ENCODE results near the gene MDM1. TPM values are rescaled to one million over a fixed set of nuclear protein-coding genes. Genes with fewer than 3 reads are reported as not detected.

Gene MDM1
- total and polyA plus RNA-seq, 2 of the 13 experiments (the other 11 are each of a cell fraction or from before 2014, with no cell fraction given) = 4.6 to 15.2 TPM

DNA sequence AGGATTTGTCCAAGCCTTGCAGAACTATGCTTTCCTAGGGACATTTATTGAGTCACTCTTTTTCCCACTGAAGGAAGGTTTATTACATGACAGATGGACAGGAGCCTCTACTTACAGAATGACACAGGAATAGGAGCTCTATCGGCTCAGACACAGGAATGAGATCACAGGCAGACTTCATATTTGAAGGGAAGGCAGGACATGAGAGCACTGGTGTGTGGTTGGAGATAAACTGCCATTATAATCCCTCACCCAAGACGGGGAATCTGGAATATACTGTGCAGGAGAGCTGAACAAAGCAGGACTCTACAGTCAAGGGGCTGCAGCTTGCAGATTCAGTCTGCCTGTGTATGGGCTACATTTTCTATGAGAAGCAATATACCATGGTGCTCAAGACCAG lies 51.9 kb downstream of the MDM1 start:
- H4K20me1 ChIP-seq (ENCODE audit: insufficient read depth, low read length) = no peaks in the 10 kb centered on the region
- H3K4me2 ChIP-seq (ENCODE audit: low read depth, low read length) = no peak overlapping the region
- no peaks in the 10 kb centered on the region for H3K79me2 ChIP-seq (ENCODE audit: insufficient read depth, low read length)
- FAIRE-seq (no peak), ATAC-seq (no peak), DNase-seq (ENCODE audit: low spot score) (no peak)
- 33% methylated on average over 2 of the region's 2 CpGs for WGBS (ENCODE audit: low lambda C conversion rate)
- H3K4me1 ChIP-seq (ENCODE audit: insufficient read depth, low read length) = no peaks in the 10 kb centered on the region
- ChIA-PET CTCF (ENCODE audit: low intra/inter-chr PET ratio, low total read pairs) (no interaction called here), POLR2A (no interaction called here)
- H3K9me3 ChIP-seq (ENCODE audit: low read length) = no peaks in the 10 kb centered on the region
- BruUV-seq (replicated peaks) = no TSS peak
- no peak overlapping the region for H3K4me3 ChIP-seq (replicated peaks in 1 of 3; ENCODE audit: insufficient read depth in 1 of 3, low read depth in 2 of 3, low read length in 3 of 3)
- H3K27me3 ChIP-seq (ENCODE audit: control insufficient read depth in 1 of 2, insufficient read depth in 2 of 2, low read length in 2 of 2) = 0 out of 5 replicates have a peak, but pooled peaks cover 0 to 2% of the 10 kb centered on the region in 2 experiments
- no peaks in the 10 kb centered on the region for H3K36me3 ChIP-seq (replicated peaks in 1 of 2; ENCODE audit: control insufficient read depth in 1 of 2, insufficient read depth in 2 of 2, low read length in 2 of 2)
- in situ Hi-C loops (cut with HindIII; ENCODE audit: extremely low pct_ligation_motif_present, low pct_unique_long_range_greater_than_20kb) (no loop called here), intact Hi-C loops (cut with micrococcal nuclease; ENCODE audit: unreplicated experiment) (no loop called here)
- no peak overlapping the region for H2AFZ ChIP-seq (ENCODE audit: low read length)
- H3K9ac ChIP-seq (ENCODE audit: insufficient read depth, low read depth, low read length) = no peak overlapping the region
- H3K27ac ChIP-seq (ENCODE audit: extremely low read length, insufficient read depth, low read length) = no peak overlapping the region
- TF ChIP-seq, protein P1, sequence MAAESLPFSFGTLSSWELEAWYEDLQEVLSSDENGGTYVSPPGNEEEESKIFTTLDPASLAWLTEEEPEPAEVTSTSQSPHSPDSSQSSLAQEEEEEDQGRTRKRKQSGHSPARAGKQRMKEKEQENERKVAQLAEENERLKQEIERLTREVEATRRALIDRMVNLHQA (CRISPR knock-in tag; IDR thresholded peaks at IDR 0.05) = no peak
- TF ChIP-seq ZNF772 (CRISPR knock-in tag; IDR thresholded peaks at IDR 0.05) (no peak), RFX1 (IDR thresholded peaks at IDR 0.05) (no peak), HNF4G (IDR thresholded peaks at IDR 0.05; ENCODE audit: borderline replicate concordance, low read depth, low read length) (no peak), HNF4G (CRISPR knock-in tag; IDR thresholded peaks at IDR 0.05; ENCODE audit: borderline replicate concordance, low read depth) (no peak), CENPX (CRISPR knock-in tag; IDR thresholded peaks at IDR 0.05) (no peak), MED8 (CRISPR knock-in tag; IDR thresholded peaks at IDR 0.05; ENCODE audit: insufficient replicate concordance) (no peak), TEAD3 (CRISPR knock-in tag; optimal IDR thresholded peaks at IDR 0.05; ENCODE audit: borderline replicate concordance) (no peak), ZNF781 (CRISPR knock-in tag; IDR thresholded peaks at IDR 0.05; ENCODE audit: borderline replicate concordance, not compliant biosample characterization) (no peak), ATF1 (CRISPR knock-in tag; IDR thresholded peaks at IDR 0.05) (no peak), ZNF160 (CRISPR knock-in tag; IDR thresholded peaks at IDR 0.05) (no peak)
- TF ChIP-seq, protein P2, sequence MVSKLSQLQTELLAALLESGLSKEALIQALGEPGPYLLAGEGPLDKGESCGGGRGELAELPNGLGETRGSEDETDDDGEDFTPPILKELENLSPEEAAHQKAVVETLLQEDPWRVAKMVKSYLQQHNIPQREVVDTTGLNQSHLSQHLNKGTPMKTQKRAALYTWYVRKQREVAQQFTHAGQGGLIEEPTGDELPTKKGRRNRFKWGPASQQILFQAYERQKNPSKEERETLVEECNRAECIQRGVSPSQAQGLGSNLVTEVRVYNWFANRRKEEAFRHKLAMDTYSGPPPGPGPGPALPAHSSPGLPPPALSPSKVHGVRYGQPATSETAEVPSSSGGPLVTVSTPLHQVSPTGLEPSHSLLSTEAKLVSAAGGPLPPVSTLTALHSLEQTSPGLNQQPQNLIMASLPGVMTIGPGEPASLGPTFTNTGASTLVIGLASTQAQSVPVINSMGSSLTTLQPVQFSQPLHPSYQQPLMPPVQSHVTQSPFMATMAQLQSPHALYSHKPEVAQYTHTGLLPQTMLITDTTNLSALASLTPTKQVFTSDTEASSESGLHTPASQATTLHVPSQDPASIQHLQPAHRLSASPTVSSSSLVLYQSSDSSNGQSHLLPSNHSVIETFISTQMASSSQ (IDR thresholded peaks at IDR 0.05; ENCODE audit: low read depth) = no peak
- TF ChIP-seq, protein P2 (CRISPR knock-in tag; IDR thresholded peaks at IDR 0.05; ENCODE audit: borderline replicate concordance) = no peak
- TF ChIP-seq, protein P3, sequence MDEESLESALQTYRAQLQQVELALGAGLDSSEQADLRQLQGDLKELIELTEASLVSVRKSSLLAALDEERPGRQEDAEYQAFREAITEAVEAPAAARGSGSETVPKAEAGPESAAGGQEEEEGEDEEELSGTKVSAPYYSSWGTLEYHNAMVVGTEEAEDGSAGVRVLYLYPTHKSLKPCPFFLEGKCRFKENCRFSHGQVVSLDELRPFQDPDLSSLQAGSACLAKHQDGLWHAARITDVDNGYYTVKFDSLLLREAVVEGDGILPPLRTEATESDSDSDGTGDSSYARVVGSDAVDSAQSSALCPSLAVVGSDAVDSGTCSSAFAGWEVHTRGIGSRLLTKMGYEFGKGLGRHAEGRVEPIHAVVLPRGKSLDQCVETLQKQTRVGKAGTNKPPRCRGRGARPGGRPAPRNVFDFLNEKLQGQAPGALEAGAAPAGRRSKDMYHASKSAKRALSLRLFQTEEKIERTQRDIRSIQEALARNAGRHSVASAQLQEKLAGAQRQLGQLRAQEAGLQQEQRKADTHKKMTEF (CRISPR knock-in tag; IDR thresholded peaks at IDR 0.05) = no peak
- TF ChIP-seq, protein P4, sequence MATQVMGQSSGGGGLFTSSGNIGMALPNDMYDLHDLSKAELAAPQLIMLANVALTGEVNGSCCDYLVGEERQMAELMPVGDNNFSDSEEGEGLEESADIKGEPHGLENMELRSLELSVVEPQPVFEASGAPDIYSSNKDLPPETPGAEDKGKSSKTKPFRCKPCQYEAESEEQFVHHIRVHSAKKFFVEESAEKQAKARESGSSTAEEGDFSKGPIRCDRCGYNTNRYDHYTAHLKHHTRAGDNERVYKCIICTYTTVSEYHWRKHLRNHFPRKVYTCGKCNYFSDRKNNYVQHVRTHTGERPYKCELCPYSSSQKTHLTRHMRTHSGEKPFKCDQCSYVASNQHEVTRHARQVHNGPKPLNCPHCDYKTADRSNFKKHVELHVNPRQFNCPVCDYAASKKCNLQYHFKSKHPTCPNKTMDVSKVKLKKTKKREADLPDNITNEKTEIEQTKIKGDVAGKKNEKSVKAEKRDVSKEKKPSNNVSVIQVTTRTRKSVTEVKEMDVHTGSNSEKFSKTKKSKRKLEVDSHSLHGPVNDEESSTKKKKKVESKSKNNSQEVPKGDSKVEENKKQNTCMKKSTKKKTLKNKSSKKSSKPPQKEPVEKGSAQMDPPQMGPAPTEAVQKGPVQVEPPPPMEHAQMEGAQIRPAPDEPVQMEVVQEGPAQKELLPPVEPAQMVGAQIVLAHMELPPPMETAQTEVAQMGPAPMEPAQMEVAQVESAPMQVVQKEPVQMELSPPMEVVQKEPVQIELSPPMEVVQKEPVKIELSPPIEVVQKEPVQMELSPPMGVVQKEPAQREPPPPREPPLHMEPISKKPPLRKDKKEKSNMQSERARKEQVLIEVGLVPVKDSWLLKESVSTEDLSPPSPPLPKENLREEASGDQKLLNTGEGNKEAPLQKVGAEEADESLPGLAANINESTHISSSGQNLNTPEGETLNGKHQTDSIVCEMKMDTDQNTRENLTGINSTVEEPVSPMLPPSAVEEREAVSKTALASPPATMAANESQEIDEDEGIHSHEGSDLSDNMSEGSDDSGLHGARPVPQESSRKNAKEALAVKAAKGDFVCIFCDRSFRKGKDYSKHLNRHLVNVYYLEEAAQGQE (IDR thresholded peaks at IDR 0.05; ENCODE audit: borderline replicate concordance in 1 of 2, low read depth in 1 of 2, low read length in 2 of 2) = no peak
